Right ventricle myocardium superior (tissue), 1 donor: ENCODE data around the gene FAF1. TPM values are rescaled to one million over a fixed set of nuclear protein-coding genes. Genes with fewer than 3 reads are reported as not detected.
"Not testable (repeated sequence)": the region's sequence is repeated elsewhere in the genome, so short reads cannot be mapped to it uniquely, and the experiment has no call there.

Experiments
- ATAC-seq: fragments of 200-7000 bp; cut with Tn5 transposase; one replicate; pipeline ENCODE4 v1.9.1; 2020; ENCODE audit warnings: mild to moderate bottlenecking; ENCODE audit not compliant: poor library complexity
- DNase-seq: peaks from one replicate; pipeline ENCODE4 v3.0.0-alpha.2; 2020
- intact Hi-C: fragments of 100-400 bp; cut with DNase I; formaldehyde crosslinking; loops from one replicate; pipeline ENCODE4 v1.11.2; 2022
- total RNA-seq: library from RNA; stranded (reverse); fragmentation: NEBNext Ultra II Directional; extraction: Animal tissue kit (Norgen Biotek cat#: 25700); gene quantifications from one replicate; pipeline ENCODE4 v1.2.1, GENCODE V29; 2021
- donor health status: DM: no; HTN: yes; CAD: no; lungs with severe emphysema.

FAF1 gene
- total RNA-seq, 1 donor from 2014 or later: 88.1 TPM

DNA sequence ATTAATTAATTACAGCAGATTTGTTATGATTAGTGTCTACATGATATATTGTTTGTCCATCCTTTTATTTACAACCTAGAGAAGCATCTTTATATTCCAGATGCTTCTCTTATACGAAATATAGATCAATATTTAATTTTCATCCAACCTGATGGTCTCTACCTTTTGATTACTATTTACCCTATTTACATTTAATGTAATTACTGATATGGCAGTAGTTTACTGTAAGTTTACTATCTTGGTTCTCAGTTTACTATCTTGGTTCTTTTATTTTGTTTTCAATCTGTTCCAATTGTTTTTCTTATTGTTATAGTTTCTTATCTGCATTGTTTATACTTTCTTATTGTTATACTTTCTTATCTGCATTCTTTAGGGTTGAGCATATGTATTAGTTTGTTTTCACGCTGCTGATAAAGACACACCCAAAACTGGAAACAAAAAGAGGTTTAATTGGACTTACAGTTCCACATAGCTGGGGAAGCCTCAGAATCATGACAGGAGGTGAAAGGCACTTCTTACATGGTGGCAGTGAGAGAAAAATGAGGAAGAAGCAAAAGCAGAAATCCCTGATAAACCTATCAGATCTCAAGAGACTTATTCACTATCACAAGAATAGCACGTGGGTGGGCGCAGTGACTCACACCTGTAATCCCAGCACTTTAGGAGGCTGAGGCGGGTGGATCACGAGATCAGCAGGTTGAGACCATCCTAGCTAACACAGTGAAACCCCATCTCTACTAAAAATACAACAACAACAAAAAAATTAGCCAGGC, 28.9 kb downstream of the FAF1 start:
- DNase-seq (no peak), ATAC-seq (no peak)
- intact Hi-C loops: loop anchor here (5.0 kb wide), 1 partner anchor 111 kb away; no protein-coding TSS in a partner anchor

GRCh38 chr1:50930193-50930592, 29.9 kb downstream of the FAF1 start:
- DNase-seq (no peak), ATAC-seq (no peak)
- intact Hi-C loops: loop anchor here (5.0 kb wide), 1 partner anchor 112 kb away; no protein-coding TSS in a partner anchor

GRCh38 chr1:50929376-50929958, 30.6 kb downstream of the FAF1 start:
- ATAC-seq: no peak
- DNase-seq: no peak
- intact Hi-C loops: no loop called here

DNA sequence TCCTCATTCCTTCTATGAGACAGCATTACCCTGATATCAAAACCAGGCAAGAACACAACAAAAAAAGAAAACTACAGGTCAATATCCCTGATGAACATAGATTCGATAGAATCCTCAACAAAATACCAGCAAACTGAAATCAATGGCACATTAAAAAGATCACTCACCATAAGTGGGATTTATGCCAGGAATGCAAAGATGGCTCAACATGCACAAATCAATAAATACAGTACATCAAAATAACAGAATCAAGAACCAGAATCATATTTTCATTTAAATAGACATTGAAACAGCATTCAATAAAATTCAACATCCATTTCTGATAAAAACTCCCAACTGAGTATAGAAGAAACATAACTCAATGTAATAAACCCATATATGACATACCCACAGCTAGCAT, 36.5 kb downstream of the FAF1 start:
- ATAC-seq (no peak), DNase-seq (no peak)
- intact Hi-C loops: no loop called here

DNA sequence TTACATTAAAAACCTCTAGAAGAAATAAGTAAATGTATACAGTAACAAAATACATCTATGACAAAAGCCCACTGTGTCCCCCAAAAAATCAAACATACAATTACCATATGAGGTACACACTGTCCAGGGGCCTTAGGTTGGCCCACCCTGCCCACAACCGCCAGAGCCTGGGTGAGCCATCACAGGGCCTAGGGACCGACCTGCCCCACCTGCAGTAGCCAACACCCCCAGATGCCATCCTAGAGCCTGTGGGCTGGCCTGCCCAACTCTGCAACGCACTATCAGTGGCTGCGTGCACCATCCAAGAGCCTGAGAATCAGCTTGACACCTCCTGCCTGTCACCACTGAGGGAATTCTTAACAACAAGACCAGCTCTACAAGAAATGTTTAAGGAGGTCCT, 39.0 kb downstream of the FAF1 start:
- ATAC-seq: peak; percentile 48
- intact Hi-C loops: no loop called here
- DNase-seq: no peak

- DNase-seq (no peak), ATAC-seq (no peak)
- intact Hi-C loops: no loop called here
Measured at GRCh38 chr1:50920409-50920808, 39.7 kb downstream of the FAF1 start.

DNA sequence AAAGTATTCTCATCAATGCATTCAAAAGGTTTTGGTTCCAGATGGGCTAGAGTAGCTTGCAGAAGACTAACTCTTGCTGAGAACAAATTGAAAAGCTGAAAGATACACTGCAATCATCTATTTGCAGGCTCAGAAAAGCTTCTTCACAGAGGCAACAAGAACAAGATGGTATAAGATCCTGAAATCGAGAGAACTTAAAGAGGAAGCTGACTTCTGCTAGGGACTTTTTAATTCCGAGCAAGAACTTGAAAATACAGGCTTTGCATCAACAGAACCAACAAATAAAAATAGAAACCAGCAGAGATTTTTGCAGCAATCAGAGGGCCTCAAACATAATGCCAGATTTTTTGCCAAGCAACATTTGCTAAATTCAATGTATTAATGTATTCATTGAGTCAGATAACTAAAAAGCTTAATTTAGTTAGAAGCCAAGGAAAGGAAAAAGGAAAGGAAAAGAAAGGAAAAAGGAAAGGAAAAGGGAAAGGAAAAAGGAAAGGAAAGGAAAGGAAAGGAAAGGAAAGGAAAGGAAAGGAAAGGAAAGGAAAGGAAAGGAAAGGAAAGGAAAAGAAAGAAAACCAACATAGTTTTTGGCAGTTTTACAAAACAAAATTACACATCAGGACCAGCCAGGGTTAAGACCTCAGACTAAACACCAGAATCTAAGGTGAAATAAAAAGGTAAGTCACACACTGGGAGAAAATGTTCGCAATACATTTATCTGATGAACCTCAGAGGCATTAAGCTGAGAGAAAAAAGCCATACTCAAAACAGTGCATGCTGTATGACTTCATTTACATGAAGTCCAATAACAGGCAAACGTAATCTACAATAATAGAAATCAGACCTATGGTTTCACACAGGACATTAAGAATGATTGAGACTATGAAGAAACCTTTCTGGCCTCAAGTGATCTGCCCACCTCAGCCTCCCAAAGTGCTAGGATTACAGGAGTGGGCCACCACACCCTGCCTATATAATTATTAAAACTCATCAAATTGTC, 42.6 kb downstream of the FAF1 start:
- no peak for ATAC-seq
- no peak for DNase-seq
- intact Hi-C loops: no loop called here

GRCh38 chr1:50915621-50916020, 44.4 kb downstream of the FAF1 start:
- ATAC-seq (no peak), DNase-seq (no peak)
- intact Hi-C loops: no loop called here

GRCh38 chr1:50913954-50914353, 46.1 kb downstream of the FAF1 start:
- no peak for DNase-seq
- ATAC-seq: no peak

DNA sequence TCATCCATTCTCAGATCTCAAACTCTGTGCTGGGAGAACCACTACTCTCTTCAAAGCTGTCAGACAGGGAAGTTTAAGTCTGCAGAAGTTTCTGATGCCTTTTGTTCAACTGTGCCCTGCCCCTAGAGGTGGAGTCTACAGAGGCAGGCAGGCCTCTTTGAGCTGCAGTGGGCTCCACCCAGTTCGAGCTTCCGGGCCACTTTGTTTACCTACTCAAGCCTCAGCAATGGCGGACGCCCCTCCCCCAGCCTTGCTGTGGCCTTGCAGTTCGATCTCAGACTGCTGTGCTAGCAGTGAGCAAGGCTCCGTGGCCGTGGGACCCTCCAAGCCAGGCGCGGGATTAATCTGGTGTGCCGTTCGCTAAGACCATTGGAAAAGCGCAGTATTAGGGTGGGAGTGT, 49.7 kb downstream of the FAF1 start:
- intact Hi-C loops, ATAC-seq, DNase-seq: not testable (repeated sequence)

More at GRCh38 chr1:50913954-50914353, 46.1 kb downstream of the FAF1 start:
- intact Hi-C loops: no loop called here

GRCh38 chr1:50907610-50908009, 52.5 kb downstream of the FAF1 start:
- ATAC-seq, intact Hi-C loops, DNase-seq: not testable (repeated sequence)

GRCh38 chr1:50906050-50906449, 54.0 kb downstream of the FAF1 start:
- ATAC-seq, intact Hi-C loops, DNase-seq: not testable (repeated sequence)

DNA sequence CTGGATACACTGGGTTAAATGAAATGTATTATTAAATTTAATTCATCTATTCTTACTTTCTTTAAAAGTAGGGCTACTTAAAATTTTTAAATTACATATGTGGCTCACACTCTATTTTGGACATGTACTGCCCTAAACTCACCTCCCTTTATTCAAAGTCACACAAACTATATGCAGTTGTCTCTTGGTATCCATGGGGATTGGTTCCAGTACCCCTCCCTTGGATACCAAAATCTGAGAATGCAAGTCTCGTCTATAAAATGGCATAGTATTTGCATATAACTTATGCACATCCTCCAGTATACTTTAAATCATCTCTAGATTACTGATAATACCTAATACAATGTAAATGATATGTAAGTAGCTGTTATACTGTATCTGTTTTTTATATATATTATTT, 57.6 kb downstream of the FAF1 start:
- ATAC-seq (no peak), DNase-seq (no peak)
- intact Hi-C loops: no loop called here

DNA sequence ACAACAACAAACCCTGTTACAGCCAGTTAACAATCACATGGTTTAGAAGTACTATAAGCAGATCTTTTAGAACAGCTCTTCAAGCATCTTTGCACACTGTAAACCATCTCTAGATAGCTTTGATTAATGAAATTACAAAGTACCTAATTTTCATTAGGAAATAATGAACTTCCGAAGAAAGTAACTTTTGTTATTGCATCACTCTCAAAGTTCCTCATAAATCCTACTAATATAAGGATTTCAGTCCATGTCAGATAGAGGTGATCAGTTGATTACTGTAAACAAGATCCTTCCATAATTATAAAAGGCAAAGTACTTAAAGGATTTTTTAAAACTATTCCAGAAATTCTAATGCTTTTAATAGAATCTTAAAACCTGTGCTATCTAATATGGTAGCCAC, 58.2 kb downstream of the FAF1 start:
- intact Hi-C loops: no loop called here
- ATAC-seq (no peak), DNase-seq (no peak)

GRCh38 chr1:50898773-50899172, 61.3 kb downstream of the FAF1 start:
- DNase-seq: no peak
- intact Hi-C loops: no loop called here
- ATAC-seq: no peak

- intact Hi-C loops: no loop called here
- ATAC-seq (no peak), DNase-seq (no peak)
Measured at GRCh38 chr1:50894340-50894739, 65.7 kb downstream of the FAF1 start.

GRCh38 chr1:50893466-50893865, 66.6 kb downstream of the FAF1 start:
- ATAC-seq (no peak), DNase-seq (no peak)
- intact Hi-C loops: no loop called here

DNA sequence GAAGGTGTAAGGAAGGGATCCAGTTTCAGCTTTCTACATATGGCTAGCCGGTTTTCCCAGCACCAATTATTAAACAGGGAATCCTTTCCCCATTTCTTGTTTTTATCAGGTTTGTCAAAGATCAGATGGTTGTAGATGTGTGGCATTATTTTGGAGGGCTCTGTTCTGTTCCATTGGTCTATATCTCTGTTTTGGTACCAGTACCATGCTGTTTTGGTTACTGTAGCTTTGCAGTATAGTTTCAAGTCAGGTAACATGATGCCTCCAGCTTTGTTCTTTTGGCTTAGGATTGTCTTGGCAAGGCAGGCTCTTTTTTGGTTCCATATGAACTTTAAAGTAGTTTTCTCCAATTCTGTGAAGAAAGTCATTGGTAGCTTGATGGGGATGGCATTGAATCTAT, 72.5 kb downstream of the FAF1 start:
- ATAC-seq, DNase-seq, intact Hi-C loops: not testable (repeated sequence)

- ATAC-seq (peak; percentile 10), DNase-seq (no peak)
- intact Hi-C loops: no loop called here
Measured at GRCh38 chr1:50880373-50880772, 79.7 kb downstream of the FAF1 start.
